Measurements from ENCODE around the gene GLIS1. TPM values are rescaled to one million over a fixed set of nuclear protein-coding genes. Genes with fewer than 3 reads are reported as not detected.

GLIS1 gene
- total RNA-seq, 1 experiment from 2014 or later: 0.14 TPM

DNA sequence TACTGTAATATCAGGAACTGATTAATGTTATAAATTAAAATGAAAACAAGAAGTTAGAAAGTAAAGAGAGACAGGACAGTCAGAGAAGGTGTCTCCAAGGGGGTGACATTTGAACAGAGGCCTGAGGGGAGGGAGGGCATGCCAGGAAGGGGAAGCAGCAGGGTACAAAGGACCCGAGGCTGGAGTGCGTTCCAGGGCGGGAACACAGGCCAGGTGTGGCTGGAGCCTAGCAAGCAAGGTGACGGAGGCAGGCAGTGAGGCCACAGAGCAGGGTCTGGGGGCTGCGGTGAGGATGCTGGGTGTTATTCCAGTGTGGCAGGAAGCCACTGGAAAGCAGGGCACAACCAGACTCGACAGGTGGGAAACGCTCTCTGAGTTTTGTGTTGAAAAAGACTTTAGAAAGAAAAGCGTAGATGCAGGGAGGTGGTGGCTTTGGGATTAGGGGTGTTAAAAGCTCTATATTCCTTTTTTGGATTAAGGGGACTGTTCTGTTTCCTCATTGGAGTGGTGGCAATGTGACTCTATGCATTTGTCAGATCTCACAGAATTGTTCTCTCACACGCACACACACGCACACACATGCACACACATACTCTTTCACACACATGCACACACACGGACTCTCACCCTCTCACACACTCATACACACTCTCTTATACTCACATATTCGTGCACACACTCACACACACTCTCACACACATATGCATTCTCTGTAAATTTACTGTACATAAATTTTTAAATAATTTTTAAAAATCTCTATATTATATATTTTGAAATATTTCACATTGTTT is 124.5 kb downstream of the GLIS1 start:
- in situ Hi-C loops (cut with HindIII; ENCODE audit: low sequenced_read_pairs): no loop called here
- DNase-seq (ENCODE audit: low spot score): no peak

DNA sequence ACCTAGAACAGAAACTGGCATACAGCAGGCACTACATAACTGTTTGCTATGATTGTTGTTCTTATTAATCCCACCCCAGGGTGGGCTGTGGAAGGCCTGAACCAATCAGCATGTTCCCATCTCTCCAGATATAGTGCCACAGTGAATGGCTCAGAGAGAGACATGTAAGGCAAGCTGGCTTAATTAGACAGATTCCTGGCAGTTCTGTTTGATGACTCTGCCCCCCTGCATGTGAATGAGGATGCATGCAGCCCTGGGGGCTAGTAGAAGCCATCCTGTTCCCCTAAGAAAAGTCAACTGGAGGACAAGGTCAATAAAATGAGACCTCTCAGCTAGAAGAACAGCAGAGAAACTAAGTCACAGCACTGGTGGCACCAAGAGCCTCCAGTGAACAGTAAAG is 130.3 kb downstream of the GLIS1 start:
- in situ Hi-C loops (cut with HindIII; ENCODE audit: low sequenced_read_pairs): no loop called here
- DNase-seq (ENCODE audit: low spot score): no peak

DNA sequence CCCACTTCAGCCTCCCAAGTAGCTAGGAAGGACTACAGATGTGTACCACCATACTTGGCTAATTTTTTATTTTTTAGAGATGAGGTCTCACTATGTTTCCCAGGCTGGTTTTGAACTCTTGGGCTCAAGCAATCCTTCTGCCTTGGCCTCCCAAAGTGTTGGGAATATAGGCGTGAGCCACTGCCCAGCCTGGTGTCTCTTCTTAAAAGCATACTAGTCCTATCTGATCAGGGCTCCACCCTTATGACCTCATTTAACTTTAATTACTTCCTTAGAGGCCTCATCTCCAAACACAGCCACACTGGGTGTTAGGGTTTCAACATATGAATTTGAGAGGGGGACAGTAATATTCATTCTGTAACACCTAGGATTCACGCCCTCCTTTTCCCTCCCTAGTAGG is 130.9 kb downstream of the GLIS1 start:
- no peak for DNase-seq (ENCODE audit: low spot score)
- in situ Hi-C loops (cut with HindIII; ENCODE audit: low sequenced_read_pairs): no loop called here

DNA sequence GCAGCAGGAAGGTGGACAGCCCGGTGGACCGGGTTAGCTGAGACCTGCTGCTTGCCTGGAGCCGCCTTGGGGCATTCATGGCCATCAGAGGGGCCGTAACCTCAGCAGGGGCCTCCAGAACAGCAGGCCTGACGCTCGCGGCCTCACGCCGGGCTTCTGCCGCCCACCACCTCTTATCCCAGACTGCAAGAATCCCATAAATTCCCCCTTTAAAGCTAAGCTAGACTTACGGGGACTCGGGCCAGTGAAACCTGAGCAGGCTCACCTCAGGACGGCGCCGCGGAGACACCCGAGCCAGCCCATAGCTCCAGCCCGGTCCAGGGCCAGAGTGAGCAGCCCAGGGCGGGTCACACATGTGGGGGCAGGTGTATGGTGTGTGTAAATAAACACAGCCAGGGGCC is 132.3 kb downstream of the GLIS1 start:
- no peak for DNase-seq (ENCODE audit: low spot score)
- in situ Hi-C loops (cut with HindIII; ENCODE audit: low sequenced_read_pairs): no loop called here

DNA sequence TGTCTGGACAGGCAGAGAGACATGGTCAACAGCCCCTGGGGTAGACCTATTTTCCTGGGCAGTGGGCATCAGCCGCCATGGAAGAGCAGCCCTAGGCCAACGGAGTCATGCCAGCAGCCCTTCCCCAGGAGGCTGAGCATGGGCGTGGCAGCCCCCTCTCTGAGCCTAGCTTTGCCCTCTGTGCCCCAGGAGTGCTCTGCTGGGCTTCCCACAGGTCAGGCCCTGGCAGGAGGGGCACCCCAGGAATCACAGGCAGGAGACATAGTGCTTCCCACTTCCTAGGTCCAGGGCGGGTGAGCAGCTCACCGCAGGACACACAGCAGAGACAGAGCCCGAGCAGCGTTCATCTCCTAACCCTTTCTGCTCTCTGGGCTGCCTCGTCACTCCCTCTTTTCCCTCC is 132.8 kb downstream of the GLIS1 start:
- in situ Hi-C loops (cut with HindIII; ENCODE audit: low sequenced_read_pairs): no loop called here
- DNase-seq (ENCODE audit: low spot score): no peak

DNA sequence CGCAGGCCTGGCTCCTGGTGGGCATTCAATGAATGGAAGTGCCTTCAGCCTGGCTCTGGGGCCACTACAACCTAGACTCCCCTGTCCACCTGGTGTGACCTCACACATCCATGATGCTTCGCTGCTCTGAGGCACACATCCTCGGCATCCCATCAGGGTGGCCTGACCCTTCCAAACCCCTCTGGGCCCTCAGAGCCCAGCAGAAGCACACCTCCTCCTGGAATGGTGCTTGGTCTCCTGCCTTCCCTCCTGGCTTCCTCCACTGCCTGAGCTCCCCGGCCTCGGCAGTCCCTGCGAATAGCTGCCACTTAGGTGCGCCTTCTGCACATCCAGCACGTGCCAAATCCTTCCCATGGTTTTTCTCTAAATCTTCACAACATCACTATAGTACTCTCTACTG is 133.8 kb downstream of the GLIS1 start:
- no peak for DNase-seq (ENCODE audit: low spot score)
- in situ Hi-C loops (cut with HindIII; ENCODE audit: low sequenced_read_pairs): no loop called here

DNA sequence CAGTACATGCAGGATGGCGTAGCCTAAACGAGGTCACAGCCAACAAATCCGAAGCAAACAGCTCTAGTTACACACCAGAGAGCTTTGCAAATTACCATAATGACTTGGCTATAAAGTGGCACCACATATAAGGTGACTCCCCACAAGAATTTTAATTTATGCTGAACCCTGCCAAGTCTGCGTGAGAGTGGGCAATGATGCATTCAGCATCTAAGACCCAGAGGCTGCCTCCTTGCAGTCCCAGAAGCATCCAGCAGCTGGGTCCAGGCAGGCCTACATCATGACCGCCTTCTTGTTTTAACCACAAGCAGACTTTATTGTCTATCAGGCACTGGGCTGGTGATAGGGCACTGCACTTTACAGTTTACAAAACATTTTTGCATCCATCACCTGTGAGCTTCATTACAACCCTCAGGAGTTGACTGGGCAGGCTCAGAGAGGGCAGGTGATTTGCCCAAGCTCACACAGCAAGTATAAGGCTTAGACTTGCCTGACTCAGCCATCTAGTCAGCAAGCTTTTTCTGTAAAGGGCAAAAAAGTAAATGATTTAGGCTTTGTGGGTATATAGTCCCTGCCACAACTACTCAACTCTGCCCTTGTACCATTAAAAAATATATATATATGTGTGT is 134.6 kb downstream of the GLIS1 start:
- DNase-seq (ENCODE audit: low spot score): no peak
- in situ Hi-C loops (cut with HindIII; ENCODE audit: low sequenced_read_pairs): no loop called here

DNA sequence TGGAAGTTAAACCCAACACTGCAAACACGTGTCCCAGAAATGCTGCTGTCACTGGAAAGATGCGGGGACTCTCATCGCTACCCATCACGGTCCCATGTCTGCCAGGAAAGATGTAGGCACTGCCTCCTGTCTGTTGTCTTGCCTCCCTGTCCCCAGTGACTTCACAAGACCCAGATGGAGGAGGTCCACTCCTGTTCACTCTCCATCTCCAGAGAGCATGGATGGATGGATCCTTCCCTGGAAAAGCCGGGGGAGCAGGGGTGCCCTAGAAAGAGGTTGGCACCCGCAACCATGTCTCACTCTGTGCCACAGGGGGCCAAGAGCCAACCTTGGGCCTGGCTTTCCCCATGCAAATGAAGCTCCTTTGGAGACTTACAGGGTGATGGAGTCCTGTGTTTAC is 135.5 kb downstream of the GLIS1 start:
- in situ Hi-C loops (cut with HindIII; ENCODE audit: low sequenced_read_pairs): no loop called here
- no peak for DNase-seq (ENCODE audit: low spot score)

DNA sequence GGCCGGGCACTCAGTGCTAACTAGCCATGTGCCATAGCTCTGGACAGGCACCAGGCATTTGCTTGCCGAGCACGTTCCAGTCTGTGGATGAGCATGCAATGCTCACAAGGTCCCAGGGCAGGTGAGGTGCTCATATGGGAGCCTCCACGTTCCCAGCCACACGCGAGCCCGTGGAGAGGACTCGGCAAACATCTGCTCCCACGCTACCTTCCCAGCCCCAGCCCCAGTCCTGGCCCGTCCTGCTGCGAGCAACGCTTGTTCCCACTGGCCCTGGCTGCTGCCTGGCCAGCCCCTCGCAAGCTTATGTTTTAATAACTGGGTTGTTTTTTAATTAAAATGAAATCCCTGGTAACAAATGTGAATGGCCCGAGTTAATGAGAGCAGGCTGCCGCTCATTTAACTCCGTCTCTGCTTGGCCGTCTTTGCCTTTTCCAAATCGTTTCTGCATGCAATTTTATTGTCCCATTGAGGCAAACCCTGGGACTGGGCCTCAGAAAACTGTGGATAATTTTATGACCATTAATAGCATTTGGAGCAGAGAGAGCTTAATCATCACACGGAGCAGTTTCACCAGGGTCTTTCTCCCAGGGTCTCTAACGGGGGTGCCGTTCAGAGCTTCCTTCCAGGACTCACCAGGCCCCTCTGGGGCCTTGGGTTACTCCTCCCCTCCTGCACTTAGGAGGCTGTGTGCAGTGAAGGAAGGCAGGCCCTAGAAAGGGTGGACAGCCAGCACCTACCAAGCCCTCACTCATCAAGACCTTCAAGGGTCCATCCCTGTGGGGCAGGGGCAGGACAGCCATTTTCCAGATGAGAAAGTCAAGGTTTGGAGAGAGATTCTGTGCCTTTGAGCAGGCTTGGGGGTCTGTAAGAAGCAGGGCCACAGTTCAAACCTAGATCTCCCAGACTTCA is 136.8 kb downstream of the GLIS1 start:
- in situ Hi-C loops (cut with HindIII; ENCODE audit: low sequenced_read_pairs): no loop called here
- no peak for DNase-seq (ENCODE audit: low spot score)

DNA sequence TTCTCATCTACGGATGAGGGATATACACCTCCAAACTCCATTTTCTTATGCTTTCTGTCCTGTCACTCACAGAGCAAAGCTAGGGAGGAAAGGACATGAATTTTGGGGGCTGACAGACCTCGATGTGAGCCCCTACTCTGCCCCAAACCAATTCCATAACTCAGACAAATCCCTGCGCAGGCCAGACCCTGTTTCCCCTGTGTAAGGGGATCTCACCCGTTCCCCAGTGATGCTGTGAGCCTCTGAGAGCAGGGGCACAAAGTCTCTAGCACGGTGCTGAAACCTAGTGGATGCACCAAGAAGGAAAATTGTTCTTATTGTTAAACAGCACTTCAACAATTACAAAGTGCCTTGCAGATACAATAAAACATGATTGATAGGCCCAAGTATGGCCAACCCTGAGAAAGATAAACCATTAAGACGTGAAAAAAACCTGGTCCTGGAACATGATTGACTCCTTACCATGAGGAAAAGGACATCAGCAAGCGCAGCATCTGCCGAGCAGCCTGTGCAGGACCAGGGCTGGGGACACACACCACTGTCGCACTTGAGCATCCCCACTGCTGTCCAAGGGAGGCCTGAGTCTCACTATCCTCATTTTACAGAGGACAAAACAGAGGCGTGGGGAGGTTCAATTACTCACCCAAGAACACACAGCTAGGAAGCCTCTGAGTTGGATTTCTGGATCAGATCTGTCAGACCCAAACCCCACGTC is 137.8 kb downstream of the GLIS1 start:
- in situ Hi-C loops (cut with HindIII; ENCODE audit: low sequenced_read_pairs): no loop called here

DNA sequence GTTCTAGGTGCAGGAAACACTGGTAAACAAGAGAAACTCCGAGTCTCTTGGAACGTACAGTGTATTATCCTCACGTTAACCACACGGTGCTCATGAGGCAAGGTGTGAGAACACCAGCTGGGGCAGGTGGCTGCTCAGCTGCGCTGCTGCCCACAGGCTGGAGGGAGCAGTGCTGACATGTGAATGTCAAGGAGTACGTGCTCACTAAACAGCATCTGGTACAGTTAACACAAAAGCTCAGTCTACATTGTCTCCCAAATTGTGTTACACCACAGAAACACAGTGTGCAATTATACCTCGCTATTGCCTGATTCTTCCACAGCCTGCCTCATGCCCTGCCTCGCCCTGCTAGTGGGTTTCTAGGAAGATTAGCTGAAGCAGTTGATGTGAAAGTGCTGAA is 138.4 kb downstream of the GLIS1 start:
- in situ Hi-C loops (cut with HindIII; ENCODE audit: low sequenced_read_pairs): no loop called here
- DNase-seq (ENCODE audit: low spot score): no peak

More for the DNA sequence above, 137.8 kb downstream of the GLIS1 start:
- DNase-seq (ENCODE audit: low spot score): no peak

DNA sequence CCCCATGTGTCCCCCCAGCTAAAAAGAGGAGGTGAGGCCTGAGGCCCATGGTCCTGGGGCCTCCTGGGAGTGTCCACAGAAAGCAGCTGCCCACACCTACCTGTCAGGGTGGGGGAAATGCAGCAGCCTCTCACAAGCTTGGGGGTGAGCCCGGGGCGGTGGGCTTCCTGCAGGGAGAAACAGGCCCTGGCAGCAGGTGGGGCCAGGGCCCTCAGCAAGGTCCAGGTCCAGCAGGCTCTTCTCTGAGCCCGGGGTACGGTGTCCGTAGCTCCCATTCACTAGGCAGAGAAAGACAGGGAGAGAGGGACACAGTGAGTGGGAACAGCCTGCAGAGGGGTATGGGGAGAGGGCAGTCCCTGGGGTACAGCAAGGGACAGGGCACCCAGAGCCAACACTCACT is 139.0 kb downstream of the GLIS1 start:
- no peak for DNase-seq (ENCODE audit: low spot score)
- in situ Hi-C loops (cut with HindIII; ENCODE audit: low sequenced_read_pairs): no loop called here

DNA sequence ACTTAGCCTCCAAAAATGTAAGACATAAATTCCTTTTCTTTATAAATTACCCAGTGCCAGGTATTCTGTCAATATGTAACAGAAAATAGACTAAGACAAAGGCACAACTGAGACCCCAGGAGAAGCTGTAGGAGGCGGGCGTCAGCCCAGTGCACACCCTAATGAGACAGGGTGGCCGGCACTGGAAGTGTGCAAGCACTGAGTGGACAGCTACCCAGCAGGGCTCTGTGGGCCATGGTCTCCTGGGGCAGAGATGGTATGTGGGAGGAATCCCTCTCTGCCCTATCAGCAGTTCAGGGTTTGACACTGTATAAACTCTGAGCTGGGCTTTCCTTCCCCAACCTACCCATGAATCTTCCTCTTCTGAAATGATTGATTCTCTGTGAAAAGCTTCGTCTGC is 139.5 kb downstream of the GLIS1 start:
- in situ Hi-C loops (cut with HindIII; ENCODE audit: low sequenced_read_pairs): no loop called here
- no peak for DNase-seq (ENCODE audit: low spot score)

DNA sequence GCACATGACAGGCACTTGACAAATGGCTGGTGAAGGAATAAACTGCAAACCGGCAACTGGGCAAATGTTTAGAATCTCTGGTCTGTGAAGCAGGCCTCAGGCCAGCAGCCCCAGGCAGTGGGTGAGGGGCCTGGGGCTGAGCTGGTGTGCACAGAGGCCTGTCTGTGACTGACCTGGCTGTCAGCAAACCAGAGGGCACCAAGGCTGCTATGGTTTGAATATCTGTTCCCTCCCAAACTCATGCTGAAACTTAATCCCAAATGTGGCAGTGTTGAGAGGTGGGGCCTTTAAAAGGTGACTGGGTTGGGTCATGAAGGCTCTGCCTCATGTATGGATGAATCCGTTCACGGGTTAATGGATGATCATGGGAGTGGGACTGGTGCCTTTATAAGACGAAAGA is 140.0 kb downstream of the GLIS1 start:
- in situ Hi-C loops (cut with HindIII; ENCODE audit: low sequenced_read_pairs): no loop called here
- DNase-seq (ENCODE audit: low spot score): no peak

DNA sequence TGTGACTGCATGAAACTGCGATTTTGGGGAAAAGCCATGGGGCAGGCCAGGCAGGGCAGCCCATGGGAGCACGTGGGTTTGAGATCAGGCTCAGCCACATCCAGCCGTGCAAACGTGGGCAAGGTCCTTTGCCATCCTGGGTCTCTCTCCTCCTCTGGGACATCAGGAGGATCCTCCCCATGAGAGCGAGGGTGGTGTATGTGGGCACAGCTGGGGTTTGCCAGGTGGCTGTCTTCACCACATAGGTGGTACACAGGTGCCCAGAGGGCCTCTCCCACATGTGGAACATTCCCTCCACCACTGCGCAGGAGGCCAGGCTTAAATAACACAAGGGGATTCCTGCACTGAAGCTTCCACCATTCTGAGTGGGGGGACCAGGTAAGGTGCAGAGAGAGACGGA is 143.1 kb downstream of the GLIS1 start:
- in situ Hi-C loops (cut with HindIII; ENCODE audit: low sequenced_read_pairs): no loop called here

DNA sequence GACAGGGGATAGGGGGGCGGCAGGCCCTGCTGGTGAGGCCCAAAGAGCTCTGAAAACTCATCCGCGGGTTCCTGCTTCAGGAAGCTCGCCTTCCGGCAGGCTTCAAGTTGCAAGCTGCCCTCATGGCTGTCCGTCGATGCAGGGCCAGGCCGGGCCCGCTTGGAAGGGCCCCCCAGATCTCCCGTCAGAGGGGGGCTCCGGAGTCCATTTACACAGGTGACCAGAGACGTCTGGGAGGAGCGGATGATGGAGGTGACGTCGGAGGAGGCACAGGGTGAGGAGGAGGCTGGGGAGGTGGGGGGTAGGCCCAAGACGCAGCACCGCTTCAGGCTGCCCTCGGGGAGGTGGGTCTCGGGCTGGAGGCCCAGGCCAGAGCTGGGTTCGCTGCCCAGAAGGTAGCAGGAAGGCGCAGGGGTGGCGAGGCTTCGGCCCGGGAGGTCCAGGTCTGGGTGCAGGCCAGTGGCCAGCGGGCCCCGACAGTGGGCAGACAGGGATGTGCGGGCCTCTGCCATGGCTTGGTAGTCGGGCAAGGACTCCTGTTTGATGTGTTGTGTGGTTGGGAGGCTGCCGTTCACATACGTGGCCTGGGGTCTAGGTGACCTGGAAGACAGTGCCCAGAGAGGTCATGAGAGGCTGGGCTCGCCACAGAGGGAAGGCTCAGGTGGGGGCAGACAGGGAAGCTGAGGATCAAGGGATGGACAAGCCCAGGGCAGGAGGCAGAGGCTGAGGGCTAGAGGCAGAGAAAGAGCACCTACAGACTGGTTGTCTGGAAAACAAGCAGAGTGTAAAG is 144.4 kb downstream of the GLIS1 start:
- in situ Hi-C loops (cut with HindIII; ENCODE audit: low sequenced_read_pairs): no loop called here
- no peak for DNase-seq (ENCODE audit: low spot score)

More for the DNA sequence above, 143.1 kb downstream of the GLIS1 start:
- DNase-seq (ENCODE audit: low spot score): no peak

DNA sequence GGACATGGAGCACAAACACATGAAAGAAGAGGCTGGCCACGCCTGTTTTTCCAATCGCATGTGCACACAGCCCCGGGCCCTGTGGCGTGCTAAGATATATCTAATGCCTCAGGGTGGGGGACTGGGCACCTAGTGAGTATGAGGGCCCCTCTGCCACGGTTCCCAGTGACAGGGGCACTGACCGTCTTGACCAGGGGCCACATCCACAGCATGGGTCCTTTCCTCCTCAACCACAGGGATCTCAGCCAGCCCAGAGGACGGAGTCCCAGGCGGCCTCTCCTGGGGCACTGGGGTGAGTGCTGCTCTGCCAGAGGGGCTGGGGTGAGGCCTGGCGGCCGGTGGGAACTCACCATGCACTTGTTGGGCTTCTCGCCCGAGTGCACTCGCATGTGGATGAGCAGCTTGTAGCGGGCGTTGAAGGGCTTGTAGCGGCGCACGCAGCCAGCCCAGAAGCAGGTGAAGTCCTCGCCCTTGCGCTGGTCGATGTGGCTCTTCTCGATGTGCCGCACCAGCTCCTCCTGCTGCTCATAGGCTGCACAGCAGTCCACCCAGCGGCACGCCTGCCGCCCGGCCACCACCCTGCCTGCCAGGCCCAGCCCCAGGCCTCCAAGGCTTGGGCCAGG is 145.1 kb downstream of the GLIS1 start:
- no peak for DNase-seq (ENCODE audit: low spot score)

DNA sequence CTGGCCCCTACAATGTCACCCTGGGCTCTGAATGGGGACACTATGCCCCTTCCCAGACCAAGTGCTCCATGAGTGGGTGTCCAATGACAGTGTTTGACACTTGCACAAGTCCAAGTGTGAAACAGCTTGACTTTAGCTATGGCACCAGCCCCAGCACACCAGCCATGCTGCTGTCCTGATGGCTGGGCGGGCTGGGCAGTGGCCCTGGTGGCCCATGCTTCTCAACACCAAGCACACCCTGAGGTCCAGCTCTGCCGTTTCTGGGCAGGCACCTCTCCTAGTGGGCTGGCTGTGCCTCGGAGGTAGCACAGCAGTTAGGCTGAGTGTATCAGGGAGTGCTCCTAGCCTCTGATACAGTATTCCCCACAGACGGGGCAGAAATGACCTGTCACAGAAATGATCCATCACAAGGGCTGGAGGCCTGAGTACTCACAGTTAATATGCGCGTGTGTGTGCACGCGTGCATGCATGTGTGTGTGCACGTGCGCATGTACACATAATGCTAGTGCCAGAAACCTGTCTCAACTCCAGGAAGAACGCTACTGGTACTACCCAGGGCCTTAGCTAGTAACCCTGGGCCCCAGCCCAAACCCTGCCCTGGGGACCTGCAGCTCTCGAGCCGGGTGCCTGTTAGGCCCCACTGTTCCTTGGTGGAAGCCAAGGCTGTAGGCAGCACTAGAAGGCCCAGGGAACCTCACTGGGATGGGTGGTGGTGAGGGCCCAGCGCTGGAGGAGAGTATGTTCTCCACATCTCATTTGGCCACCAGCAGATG is 145.8 kb downstream of the GLIS1 start:
- no peak for DNase-seq (ENCODE audit: low spot score)
- in situ Hi-C loops (cut with HindIII; ENCODE audit: low sequenced_read_pairs): no loop called here

More for the DNA sequence above, 145.1 kb downstream of the GLIS1 start:
- in situ Hi-C loops (cut with HindIII; ENCODE audit: low sequenced_read_pairs): no loop called here

All from G401 (cell line).